Liver (tissue), 9 donors: ENCODE data around the gene TOR1A. TPM values are rescaled to one million over a fixed set of nuclear protein-coding genes. Genes with fewer than 3 reads are reported as not detected.

Experiments
- DNase-seq: peaks from one replicate; pipeline ENCODE4 v3.0.0-alpha.2; 2017; ENCODE audit warnings: low spot score
- H3K27ac ChIP-seq, 2 donors: one replicate each; pipeline ENCODE4 v1.7.0; 2013; ENCODE audit warnings: inconsistent platforms in 2 of 2, low read length in 2 of 2, control low read depth in 1 of 2, low read depth in 1 of 2, mild to moderate bottlenecking in 1 of 2
- H3K27me3 ChIP-seq, 4 donors: one replicate each; pipeline versions ENCODE4 v1.6.1 to v1.7.0; 2013; ENCODE audit warnings: low read length in 3 of 4, inconsistent platforms in 1 of 4, mild to moderate bottlenecking in 1 of 4, moderate library complexity in 1 of 4; ENCODE audit not compliant: control insufficient read depth in 4 of 4, insufficient read depth in 4 of 4
- H3K36me3 ChIP-seq, 4 donors: one replicate each; pipeline versions ENCODE4 v1.6.1 to v1.7.0; 2013; ENCODE audit warnings: low read length in 3 of 4, mild to moderate bottlenecking in 3 of 4, low read depth in 1 of 4, moderate library complexity in 1 of 4; ENCODE audit not compliant: control insufficient read depth in 4 of 4, insufficient read depth in 3 of 4
- H3K4me1 ChIP-seq, 4 donors: one replicate each; pipeline versions ENCODE4 v1.6.1 to v1.7.0; 2013; ENCODE audit warnings: low read length in 3 of 4, mild to moderate bottlenecking in 3 of 4, moderate library complexity in 1 of 4; ENCODE audit not compliant: control insufficient read depth in 4 of 4, insufficient read depth in 4 of 4
- H3K4me3 ChIP-seq, 3 donors: one replicate each; pipeline versions ENCODE4 v1.6.1 to v1.7.0; 2013; ENCODE audit warnings: low read length in 3 of 3, control low read depth in 1 of 3, low read depth in 1 of 3, mild to moderate bottlenecking in 1 of 3
- H3K9ac ChIP-seq, 2 donors: one replicate each; pipeline ENCODE4 v1.7.0; 2013; ENCODE audit warnings: low read length in 2 of 2, mild to moderate bottlenecking in 2 of 2, moderate library complexity in 2 of 2, control low read depth in 1 of 2, low read depth in 1 of 2
- H3K9me3 ChIP-seq, 4 donors: one replicate each; pipeline versions ENCODE4 v1.6.1 to v1.7.0; 2013; ENCODE audit warnings: low read length in 3 of 4; ENCODE audit not compliant: control insufficient read depth in 4 of 4
- EGR1 ChIP-seq, 2 donors: IDR thresholded peaks; 2 replicates each; pipeline ENCODE4 v1.6.1; 2016 to 2018; ENCODE audit warnings: antibody characterized with exemption in 2 of 2, low read depth in 2 of 2
- FOXA1 ChIP-seq: IDR thresholded peaks from 2 replicates; pipeline ENCODE4 v1.6.1; 2016; ENCODE audit warnings: antibody characterized with exemption
- FOXA2 ChIP-seq: IDR thresholded peaks from 2 replicates; pipeline ENCODE4 v1.6.1; 2016; ENCODE audit warnings: antibody characterized with exemption
- GABPA ChIP-seq, 2 donors: IDR thresholded peaks in 1 of 2; conservative IDR thresholded peaks in 1 of 2; 2 replicates each; pipeline ENCODE4 v1.6.1; 2016; ENCODE audit warnings: antibody characterized with exemption in 2 of 2, mild to moderate bottlenecking in 1 of 2, moderate library complexity in 1 of 2
- HNF4A ChIP-seq, 2 donors: conservative IDR thresholded peaks; 2 replicates each; pipeline ENCODE4 v1.6.1; 2016; ENCODE audit warnings: antibody characterized with exemption in 2 of 2, mild to moderate bottlenecking in 2 of 2
- HNF4G ChIP-seq: IDR thresholded peaks from 2 replicates; pipeline ENCODE4 v1.6.1; 2016; ENCODE audit warnings: antibody characterized with exemption
- RAD21 ChIP-seq, 2 donors: IDR thresholded peaks; 2 replicates each; pipeline ENCODE4 v1.6.1; 2016; ENCODE audit warnings: antibody characterized with exemption in 2 of 2, mild to moderate bottlenecking in 2 of 2
- RXRA ChIP-seq, 2 donors: IDR thresholded peaks; 2 replicates each; pipeline ENCODE4 v1.6.1; 2017 to 2018; ENCODE audit warnings: antibody characterized with exemption in 2 of 2, mild to moderate bottlenecking in 1 of 2
- SP1 ChIP-seq: IDR thresholded peaks from 2 replicates; pipeline ENCODE4 v1.6.1; 2018; ENCODE audit warnings: antibody characterized with exemption, mild to moderate bottlenecking
- TAF1 ChIP-seq: conservative IDR thresholded peaks from 2 replicates; pipeline ENCODE4 v1.6.1; 2016; ENCODE audit warnings: antibody characterized with exemption, mild to moderate bottlenecking
- YY1 ChIP-seq: IDR thresholded peaks from 2 replicates; pipeline ENCODE4 v1.6.1; 2016; ENCODE audit warnings: antibody characterized with exemption, mild to moderate bottlenecking
- WGBS: extraction: QIAGEN DNeasy Blood & Tissue Kit; methylation state at CpG from one replicate; pipeline ENCODE4 v1.1.7; 2013; 5-methylcytosine and 5-hydroxymethylcytosine counted together
- polyA plus RNA-seq, 2 donors: library from polyadenylated mRNA; stranded (reverse) in 1 of 2; unstranded in 1 of 2; fragments of 200-250 nt in 1 of 2; fragments of >200 nt in 1 of 2; fragmentation: Nextera tagmentation in 1 of 2; extraction: Ambion mirVana in 1 of 2; gene quantifications; one replicate each; pipeline versions ENCODE4 v1.2.1 to v1.2.3, GENCODE V29; 2013 to 2015
- total RNA-seq, 2 donors: library from RNA; depleted of rRNA; stranded (reverse); fragments of >200 nt; gene quantifications; one replicate each; pipeline ENCODE4 v1.2.3, GENCODE V29; 2014
- TF ChIP-seq, protein P1 (sequence below): fragments of 150-350 bp; IDR thresholded peaks from 2 replicates; pipeline ENCODE4 v1.5.1; 2017; ENCODE audit warnings: improper control_type of control experiment, low read depth, low read length; ENCODE audit not compliant: missing input control
- TF ChIP-seq, protein P2 (sequence below): IDR thresholded peaks from 2 replicates; pipeline ENCODE4 v1.6.1; 2016; ENCODE audit warnings: antibody characterized with exemption, mild to moderate bottlenecking
- TF ChIP-seq, protein P3 (sequence below): IDR thresholded peaks from 2 replicates; pipeline ENCODE4 v1.6.1; 2016; ENCODE audit warnings: antibody characterized with exemption
- TF ChIP-seq, protein P4 (sequence below): IDR thresholded peaks from 2 replicates; pipeline ENCODE4 v1.6.1; 2016; ENCODE audit warnings: antibody characterized with exemption
- TF ChIP-seq, protein P5 (sequence below): IDR thresholded peaks from 2 replicates; pipeline ENCODE4 v1.6.1; 2016; ENCODE audit warnings: antibody characterized with exemption
- donor health status: healthy.
- donor health status: healthy.
- donor health status: healthy.
- donor health status: healthy.
- donor health status: healthy.

TOR1A gene, protein sequence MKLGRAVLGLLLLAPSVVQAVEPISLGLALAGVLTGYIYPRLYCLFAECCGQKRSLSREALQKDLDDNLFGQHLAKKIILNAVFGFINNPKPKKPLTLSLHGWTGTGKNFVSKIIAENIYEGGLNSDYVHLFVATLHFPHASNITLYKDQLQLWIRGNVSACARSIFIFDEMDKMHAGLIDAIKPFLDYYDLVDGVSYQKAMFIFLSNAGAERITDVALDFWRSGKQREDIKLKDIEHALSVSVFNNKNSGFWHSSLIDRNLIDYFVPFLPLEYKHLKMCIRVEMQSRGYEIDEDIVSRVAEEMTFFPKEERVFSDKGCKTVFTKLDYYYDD
- total RNA-seq (10 to 100 TPM; 18.3 to 30.5 TPM), polyA plus RNA-seq (10 to 100 TPM; 29.1 to 34.0 TPM)

DNA sequence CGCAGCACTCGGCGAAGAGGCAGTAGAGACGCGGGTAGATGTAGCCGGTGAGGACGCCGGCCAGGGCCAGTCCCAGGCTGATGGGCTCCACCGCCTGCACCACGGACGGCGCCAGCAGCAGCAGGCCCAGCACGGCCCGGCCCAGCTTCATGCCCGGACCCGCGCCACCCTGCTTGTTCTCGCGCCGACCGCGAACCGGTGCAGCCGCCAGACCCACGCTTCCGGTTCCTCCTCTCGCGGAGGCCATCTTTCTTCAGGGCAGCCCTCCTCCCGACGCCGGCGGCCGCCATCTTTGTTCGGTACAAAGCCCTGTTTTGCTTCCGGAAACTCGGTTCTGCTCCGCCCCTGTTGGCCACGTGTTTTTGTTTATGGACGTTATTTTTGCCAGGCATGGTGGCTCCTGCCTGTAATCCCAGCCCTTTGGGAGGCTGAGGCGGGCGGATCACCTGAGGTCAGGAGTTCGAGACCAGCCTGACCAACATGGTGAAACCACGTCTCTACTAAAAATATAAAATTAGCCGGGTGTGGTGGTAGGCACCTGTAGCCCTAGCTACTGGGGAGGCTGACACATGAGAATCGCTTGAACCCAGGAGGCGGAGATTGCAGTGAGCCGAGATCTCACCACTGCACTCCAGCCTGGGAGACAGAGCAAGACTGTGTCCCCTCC, at the start of gene TOR1A:
TOR1A (minus strand) TSS at position 202 of the 667 bp plus-strand sequence; CDS start at position 151, 51 bp downstream.
- DNase-seq: peak; percentile 94
- H3K27me3 ChIP-seq: no peaks in the 10 kb centered on the region
- H3K36me3 ChIP-seq: peaks cover 11 to 32% (median 22%) of the 10 kb centered on the region in 4 donors
- H3K9me3 ChIP-seq: no peaks in the 10 kb centered on the region
- peaks cover 0 to 11% (median 8%) of the 10 kb centered on the region in 4 donors for H3K4me1 ChIP-seq
- peak within 1 kb of the TSS in 1 of 2 donors; percentile 59 for H3K27ac ChIP-seq
- TF ChIP-seq YY1: peak; percentile 100
- TF ChIP-seq, protein P1, sequence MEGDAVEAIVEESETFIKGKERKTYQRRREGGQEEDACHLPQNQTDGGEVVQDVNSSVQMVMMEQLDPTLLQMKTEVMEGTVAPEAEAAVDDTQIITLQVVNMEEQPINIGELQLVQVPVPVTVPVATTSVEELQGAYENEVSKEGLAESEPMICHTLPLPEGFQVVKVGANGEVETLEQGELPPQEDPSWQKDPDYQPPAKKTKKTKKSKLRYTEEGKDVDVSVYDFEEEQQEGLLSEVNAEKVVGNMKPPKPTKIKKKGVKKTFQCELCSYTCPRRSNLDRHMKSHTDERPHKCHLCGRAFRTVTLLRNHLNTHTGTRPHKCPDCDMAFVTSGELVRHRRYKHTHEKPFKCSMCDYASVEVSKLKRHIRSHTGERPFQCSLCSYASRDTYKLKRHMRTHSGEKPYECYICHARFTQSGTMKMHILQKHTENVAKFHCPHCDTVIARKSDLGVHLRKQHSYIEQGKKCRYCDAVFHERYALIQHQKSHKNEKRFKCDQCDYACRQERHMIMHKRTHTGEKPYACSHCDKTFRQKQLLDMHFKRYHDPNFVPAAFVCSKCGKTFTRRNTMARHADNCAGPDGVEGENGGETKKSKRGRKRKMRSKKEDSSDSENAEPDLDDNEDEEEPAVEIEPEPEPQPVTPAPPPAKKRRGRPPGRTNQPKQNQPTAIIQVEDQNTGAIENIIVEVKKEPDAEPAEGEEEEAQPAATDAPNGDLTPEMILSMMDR: no peak
- peak; percentile 19 to 20 for TF ChIP-seq HNF4A (conservative IDR thresholded peaks at IDR 0.05)
- TF ChIP-seq, protein P2, sequence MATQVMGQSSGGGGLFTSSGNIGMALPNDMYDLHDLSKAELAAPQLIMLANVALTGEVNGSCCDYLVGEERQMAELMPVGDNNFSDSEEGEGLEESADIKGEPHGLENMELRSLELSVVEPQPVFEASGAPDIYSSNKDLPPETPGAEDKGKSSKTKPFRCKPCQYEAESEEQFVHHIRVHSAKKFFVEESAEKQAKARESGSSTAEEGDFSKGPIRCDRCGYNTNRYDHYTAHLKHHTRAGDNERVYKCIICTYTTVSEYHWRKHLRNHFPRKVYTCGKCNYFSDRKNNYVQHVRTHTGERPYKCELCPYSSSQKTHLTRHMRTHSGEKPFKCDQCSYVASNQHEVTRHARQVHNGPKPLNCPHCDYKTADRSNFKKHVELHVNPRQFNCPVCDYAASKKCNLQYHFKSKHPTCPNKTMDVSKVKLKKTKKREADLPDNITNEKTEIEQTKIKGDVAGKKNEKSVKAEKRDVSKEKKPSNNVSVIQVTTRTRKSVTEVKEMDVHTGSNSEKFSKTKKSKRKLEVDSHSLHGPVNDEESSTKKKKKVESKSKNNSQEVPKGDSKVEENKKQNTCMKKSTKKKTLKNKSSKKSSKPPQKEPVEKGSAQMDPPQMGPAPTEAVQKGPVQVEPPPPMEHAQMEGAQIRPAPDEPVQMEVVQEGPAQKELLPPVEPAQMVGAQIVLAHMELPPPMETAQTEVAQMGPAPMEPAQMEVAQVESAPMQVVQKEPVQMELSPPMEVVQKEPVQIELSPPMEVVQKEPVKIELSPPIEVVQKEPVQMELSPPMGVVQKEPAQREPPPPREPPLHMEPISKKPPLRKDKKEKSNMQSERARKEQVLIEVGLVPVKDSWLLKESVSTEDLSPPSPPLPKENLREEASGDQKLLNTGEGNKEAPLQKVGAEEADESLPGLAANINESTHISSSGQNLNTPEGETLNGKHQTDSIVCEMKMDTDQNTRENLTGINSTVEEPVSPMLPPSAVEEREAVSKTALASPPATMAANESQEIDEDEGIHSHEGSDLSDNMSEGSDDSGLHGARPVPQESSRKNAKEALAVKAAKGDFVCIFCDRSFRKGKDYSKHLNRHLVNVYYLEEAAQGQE: peak; percentile 61
- peak in 1 of 2 donors; percentile 45 for TF ChIP-seq RAD21 (IDR thresholded peaks at IDR 0.05)
- TF ChIP-seq SP1: peak; percentile 54
- TF ChIP-seq FOXA1: no peak
- peak; percentile 68 to 93 for TF ChIP-seq GABPA (IDR thresholded peaks at IDR 0.05 in 1 of 2, conservative IDR thresholded peaks at IDR 0.05 in 1 of 2)
- TF ChIP-seq, protein P3, sequence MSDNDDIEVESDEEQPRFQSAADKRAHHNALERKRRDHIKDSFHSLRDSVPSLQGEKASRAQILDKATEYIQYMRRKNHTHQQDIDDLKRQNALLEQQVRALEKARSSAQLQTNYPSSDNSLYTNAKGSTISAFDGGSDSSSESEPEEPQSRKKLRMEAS: peak; percentile 88
- TF ChIP-seq, protein P4, sequence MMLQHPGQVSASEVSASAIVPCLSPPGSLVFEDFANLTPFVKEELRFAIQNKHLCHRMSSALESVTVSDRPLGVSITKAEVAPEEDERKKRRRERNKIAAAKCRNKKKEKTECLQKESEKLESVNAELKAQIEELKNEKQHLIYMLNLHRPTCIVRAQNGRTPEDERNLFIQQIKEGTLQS: peak; percentile 36
- TF ChIP-seq, protein P5, sequence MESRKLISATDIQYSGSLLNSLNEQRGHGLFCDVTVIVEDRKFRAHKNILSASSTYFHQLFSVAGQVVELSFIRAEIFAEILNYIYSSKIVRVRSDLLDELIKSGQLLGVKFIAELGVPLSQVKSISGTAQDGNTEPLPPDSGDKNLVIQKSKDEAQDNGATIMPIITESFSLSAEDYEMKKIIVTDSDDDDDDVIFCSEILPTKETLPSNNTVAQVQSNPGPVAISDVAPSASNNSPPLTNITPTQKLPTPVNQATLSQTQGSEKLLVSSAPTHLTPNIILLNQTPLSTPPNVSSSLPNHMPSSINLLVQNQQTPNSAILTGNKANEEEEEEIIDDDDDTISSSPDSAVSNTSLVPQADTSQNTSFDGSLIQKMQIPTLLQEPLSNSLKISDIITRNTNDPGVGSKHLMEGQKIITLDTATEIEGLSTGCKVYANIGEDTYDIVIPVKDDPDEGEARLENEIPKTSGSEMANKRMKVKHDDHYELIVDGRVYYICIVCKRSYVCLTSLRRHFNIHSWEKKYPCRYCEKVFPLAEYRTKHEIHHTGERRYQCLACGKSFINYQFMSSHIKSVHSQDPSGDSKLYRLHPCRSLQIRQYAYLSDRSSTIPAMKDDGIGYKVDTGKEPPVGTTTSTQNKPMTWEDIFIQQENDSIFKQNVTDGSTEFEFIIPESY: peak; percentile 78
- TF ChIP-seq HNF4G: no peak
- TF ChIP-seq FOXA2: no peak
- TF ChIP-seq RXRA (IDR thresholded peaks at IDR 0.05): peak; percentile 16 to 46
- no peak for TF ChIP-seq TAF1
- TF ChIP-seq EGR1 (IDR thresholded peaks at IDR 0.05; ENCODE audit: low read depth in 2 of 2): no peak
- 4% methylated on average over 47 of the region's 47 CpGs for WGBS
- peak within 1 kb of the TSS; percentile 30 to 92 (median 86) for H3K4me3 ChIP-seq
- H3K9ac ChIP-seq: peak within 1 kb of the TSS in 1 of 2 donors; percentile 42
